Chondrocyte (in vitro differentiated cells): ENCODE measurements around the gene HNRNPLL. TPM values are rescaled to one million over a fixed set of nuclear protein-coding genes. Genes with fewer than 3 reads are reported as not detected.

Experiments used
- DNase-seq: peaks from one replicate; pipeline ENCODE4 v3.0.0; 2021; ENCODE audit warnings: mixed read lengths, low spot score
- H3K27ac Mint-ChIP-seq: one replicate; pipeline ENCODE4 v1.8.0; 2021; ENCODE audit warnings: mild to moderate bottlenecking, moderate library complexity, mixed read lengths; ENCODE audit not compliant: unreplicated experiment
- H3K27me3 Mint-ChIP-seq: 2 replicates; pipeline ENCODE4 v1.8.0; 2021; ENCODE audit warnings: low read depth, mixed read lengths
- H3K36me3 Mint-ChIP-seq: 2 replicates; pipeline ENCODE4 v1.8.0; 2021; ENCODE audit warnings: low read depth, mixed read lengths
- H3K4me1 Mint-ChIP-seq: 2 replicates; pipeline ENCODE4 v1.8.0; 2021; ENCODE audit warnings: low read depth, mild to moderate bottlenecking, mixed read lengths
- H3K4me3 Mint-ChIP-seq: one replicate; pipeline ENCODE4 v1.8.0; 2021; ENCODE audit warnings: mild to moderate bottlenecking, moderate library complexity, mixed read lengths; ENCODE audit not compliant: unreplicated experiment
- H3K9me3 Mint-ChIP-seq: 2 replicates; pipeline ENCODE4 v1.8.0; 2021; ENCODE audit warnings: low read depth, mixed read lengths
- CTCF ChIP-seq: fragments of 200-600 bp; sonication (generic); IDR thresholded peaks from 2 replicates; pipeline ENCODE4 v1.5.0; 2021; ENCODE audit warnings: antibody characterized with exemption, mild to moderate bottlenecking, moderate library complexity
- total RNA-seq: library from RNA; stranded (reverse); gene quantifications from 3 replicates; pipeline ENCODE4 v1.2.1, GENCODE V29; 2021

Gene HNRNPLL
- total RNA-seq, 1 donor from 2014 or later, result 41.8 TPM

- no peaks in the 10 kb centered on the region for H3K4me1 Mint-ChIP-seq
- no peak for DNase-seq
- peaks cover 2% of the 10 kb centered on the region for H3K27me3 Mint-ChIP-seq
- H3K36me3 Mint-ChIP-seq, result no peaks in the 10 kb centered on the region
- no peak overlapping the region for H3K27ac Mint-ChIP-seq
- H3K4me3 Mint-ChIP-seq, result no peak overlapping the region
- TF ChIP-seq CTCF, result no peak
- peaks cover 6% of the 10 kb centered on the region for H3K9me3 Mint-ChIP-seq
These were observed 31.2 kb upstream of the HNRNPLL start for GRCh38 chr2:38633895-38634294.

GRCh38 chr2:38632980-38633379, 30.3 kb upstream of the HNRNPLL start:
- H3K36me3 Mint-ChIP-seq, result no peaks in the 10 kb centered on the region
- H3K27ac Mint-ChIP-seq, result no peak overlapping the region
- TF ChIP-seq CTCF, result no peak
- H3K9me3 Mint-ChIP-seq, result peaks cover 6% of the 10 kb centered on the region
- no peak for DNase-seq
- no peaks in the 10 kb centered on the region for H3K4me1 Mint-ChIP-seq
- H3K4me3 Mint-ChIP-seq, result no peak overlapping the region
- no peaks in the 10 kb centered on the region for H3K27me3 Mint-ChIP-seq

- Mint-ChIP-seq H3K36me3 (no peaks in the 10 kb centered on the region), H3K9me3 (peaks cover 6% of the 10 kb centered on the region), H3K4me1 (no peaks in the 10 kb centered on the region), H3K27me3 (no peaks in the 10 kb centered on the region), H3K4me3 (no peak overlapping the region), H3K27ac (no peak overlapping the region)
- no peak for TF ChIP-seq CTCF
- no peak for DNase-seq
These were observed 29.2 kb upstream of the HNRNPLL start for GRCh38 chr2:38631976-38632375.

GRCh38 chr2:38629684-38630083, 27.0 kb upstream of the HNRNPLL start:
- H3K36me3 Mint-ChIP-seq, result no peaks in the 10 kb centered on the region
- no peak overlapping the region for H3K27ac Mint-ChIP-seq
- no peak for TF ChIP-seq CTCF
- no peak for DNase-seq
- H3K9me3 Mint-ChIP-seq, result peaks cover 6% of the 10 kb centered on the region
- no peaks in the 10 kb centered on the region for H3K4me1 Mint-ChIP-seq
- H3K27me3 Mint-ChIP-seq, result no peaks in the 10 kb centered on the region
- no peak overlapping the region for H3K4me3 Mint-ChIP-seq

GRCh38 chr2:38627391-38627790, 24.7 kb upstream of the HNRNPLL start:
- H3K27me3 Mint-ChIP-seq, result no peaks in the 10 kb centered on the region
- no peak for TF ChIP-seq CTCF
- no peak overlapping the region for H3K4me3 Mint-ChIP-seq
- H3K9me3 Mint-ChIP-seq, result peaks cover 6% of the 10 kb centered on the region
- no peak overlapping the region for H3K27ac Mint-ChIP-seq
- no peaks in the 10 kb centered on the region for H3K4me1 Mint-ChIP-seq
- no peaks in the 10 kb centered on the region for H3K36me3 Mint-ChIP-seq
- DNase-seq, result no peak
